Measurements from ENCODE around the gene LLPH.

Gene LLPH

GRCh38 chr12:66169221-66170170 is 38.9 kb upstream of the LLPH start, which contains the start of gene TMBIM4 (continued):
- peak; percentile 97 for TF ChIP-seq PATZ1 (tag by site-specific recombination; IDR thresholded peaks at IDR 0.05)
- peak; percentile 99 for TF ChIP-seq CTCF (tag by site-specific recombination; IDR thresholded peaks at IDR 0.05)
- TF ChIP-seq ZBTB8A (tag by site-specific recombination; IDR thresholded peaks at IDR 0.05), result peak; percentile 100
- TF ChIP-seq ZNF433 (tag by site-specific recombination; IDR thresholded peaks at IDR 0.05; ENCODE audit: low read depth), result no peak
- peak; percentile 30; the same call in 1 of the 2 replicates for TF ChIP-seq ZFP3 (tag by site-specific recombination; IDR thresholded peaks at IDR 0.05; ENCODE audit: low read depth)
- no peak for TF ChIP-seq ZNF623 (tag by site-specific recombination; IDR thresholded peaks at IDR 0.05)
- peak; percentile 100 for TF ChIP-seq SCRT2 (tag by site-specific recombination; IDR thresholded peaks at IDR 0.05)
- peak; percentile 37; the same call in 1 of the 2 replicates for TF ChIP-seq KLF1 (tag by site-specific recombination; IDR thresholded peaks at IDR 0.05)
- no peak for TF ChIP-seq ZNF302 (tag by site-specific recombination; IDR thresholded peaks at IDR 0.05; ENCODE audit: low read depth)
- TF ChIP-seq ELK4 (IDR thresholded peaks at IDR 0.05; ENCODE audit: borderline replicate concordance, low read depth, low read length), result no peak
- TF ChIP-seq PRDM4 (tag by site-specific recombination; IDR thresholded peaks at IDR 0.05), result no peak; the same call in 1 of the 2 replicates
- peak; percentile 97 for TF ChIP-seq ZNF423 (tag by site-specific recombination; IDR thresholded peaks at IDR 0.05)
- no peak for TF ChIP-seq ZNF624 (tag by site-specific recombination; IDR thresholded peaks at IDR 0.05)
- TF ChIP-seq KLF17 (tag by site-specific recombination; IDR thresholded peaks at IDR 0.05), result peak; percentile 79
- peak; percentile 83 for TF ChIP-seq GLIS1 (tag by site-specific recombination; IDR thresholded peaks at IDR 0.05)
- TF ChIP-seq ZNF629 (tag by site-specific recombination; IDR thresholded peaks at IDR 0.05), result peak; percentile 83
- TF ChIP-seq ZNF391 (tag by site-specific recombination; IDR thresholded peaks at IDR 0.05; ENCODE audit: borderline replicate concordance, low read depth), result no peak; the same call in 1 of the 2 replicates
- peak; percentile 98 for TF ChIP-seq YY1 (tag by site-specific recombination; IDR thresholded peaks at IDR 0.05)
- TF ChIP-seq TCF7L2 (IDR thresholded peaks at IDR 0.05; ENCODE audit: borderline replicate concordance, low read depth, low read length), result no peak
- TF ChIP-seq ZNF146 (tag by site-specific recombination; IDR thresholded peaks at IDR 0.05), result peak; percentile 20; the same call in 1 of the 2 replicates
- peak; percentile 35 for TF ChIP-seq ZNF10 (tag by site-specific recombination; IDR thresholded peaks at IDR 0.05)
- TF ChIP-seq ZEB2 (tag by site-specific recombination; IDR thresholded peaks at IDR 0.05), result peak; percentile 99
- TF ChIP-seq ZNF140 (tag by site-specific recombination; IDR thresholded peaks at IDR 0.05), result no peak
- TF ChIP-seq ZBTB26 (tag by site-specific recombination; optimal IDR thresholded peaks at IDR 0.05), result peak; percentile 65
- TF ChIP-seq ZFP37 (tag by site-specific recombination; IDR thresholded peaks at IDR 0.05), result peak; percentile 97
- TF ChIP-seq ZNF366 (tag by site-specific recombination; conservative IDR thresholded peaks at IDR 0.05), result peak; percentile 92
- TF ChIP-seq ZFHX2 (tag by site-specific recombination; conservative IDR thresholded peaks at IDR 0.05), result peak; percentile 78
